Endodermal cell (in vitro differentiated cells): ENCODE results near the gene ELF5. TPM values are rescaled to one million over a fixed set of nuclear protein-coding genes. Genes with fewer than 3 reads are reported as not detected.

Source experiments
- DNase-seq: peaks from one replicate; pipeline ENCODE4 v3.0.0-alpha.2; 2017
- H3K27ac ChIP-seq: 2 replicates; pipeline ENCODE4 v1.5.1; 2013; ENCODE audit warnings: mild to moderate bottlenecking, low read depth, low read length, moderate library complexity
- H3K27me3 ChIP-seq: 2 replicates; pipeline ENCODE4 v1.6.1; 2013; ENCODE audit warnings: mild to moderate bottlenecking, low read length, moderate library complexity; ENCODE audit not compliant: insufficient read depth, control insufficient read depth, poor library complexity, severe bottlenecking
- H3K36me3 ChIP-seq: 2 replicates; pipeline ENCODE4 v1.7.0; 2013; ENCODE audit warnings: mild to moderate bottlenecking, low read length, moderate library complexity; ENCODE audit not compliant: control insufficient read depth, insufficient read depth
- H3K4me1 ChIP-seq: one replicate; pipeline ENCODE4 v1.7.0; 2013; ENCODE audit warnings: low read length; ENCODE audit not compliant: control insufficient read depth, insufficient read depth
- H3K4me3 ChIP-seq: 2 replicates; pipeline ENCODE4 v1.5.1; 2013; ENCODE audit warnings: mild to moderate bottlenecking, low read length, moderate library complexity
- H3K9ac ChIP-seq: 2 replicates; pipeline ENCODE4 v1.6.1; 2013; ENCODE audit warnings: mild to moderate bottlenecking, low read length, moderate library complexity; ENCODE audit not compliant: poor library complexity, severe bottlenecking; ENCODE audit errors: extremely low read depth
- H3K9me3 ChIP-seq: 2 replicates; pipeline ENCODE4 v1.6.1; 2013; ENCODE audit warnings: mild to moderate bottlenecking, low read length, moderate library complexity; ENCODE audit not compliant: control insufficient read depth
- H3K27ac Mint-ChIP-seq: 2 replicates; pipeline ENCODE4 v1.8.0; 2020; ENCODE audit warnings: mixed read lengths
- H3K27me3 Mint-ChIP-seq: 2 replicates; pipeline ENCODE4 v1.8.0; 2021; ENCODE audit warnings: mild to moderate bottlenecking, mixed read lengths; ENCODE audit not compliant: insufficient read depth
- H3K36me3 Mint-ChIP-seq: 2 replicates; pipeline ENCODE4 v1.8.0; 2020; ENCODE audit warnings: low read depth, mixed read lengths
- H3K4me1 Mint-ChIP-seq: 2 replicates; pipeline ENCODE4 v1.8.0; 2020; ENCODE audit warnings: mixed read lengths
- H3K4me3 Mint-ChIP-seq: 2 replicates; pipeline ENCODE4 v1.8.0; 2020; ENCODE audit warnings: mild to moderate bottlenecking, moderate library complexity, mixed read lengths
- H3K9me3 Mint-ChIP-seq: 2 replicates; pipeline ENCODE4 v1.8.0; 2020; ENCODE audit warnings: mild to moderate bottlenecking, mixed read lengths
- CTCF ChIP-seq: fragments of 200-600 bp; sonication (generic); conservative IDR thresholded peaks from 2 replicates; pipeline ENCODE4 v1.5.0; 2021; ENCODE audit warnings: antibody characterized with exemption, mild to moderate bottlenecking
- WGBS, 2 experiments: methylation state at CpG; one replicate each; pipeline versions ENCODE4 v1.1.5 to v1.1.7; 2013; ENCODE audit warnings: missing lambda C conversion rate in 2 of 2, mixed read lengths in 1 of 2; ENCODE audit not compliant: insufficient coverage in 1 of 2, insufficient read length in 1 of 2; 5-methylcytosine and 5-hydroxymethylcytosine counted together
- total RNA-seq, 2 donors: library from RNA; stranded (reverse); fragmentation: NEBNext Ultra II Directional in 1 of 2; extraction: Animal tissue kit (Norgen Biotek cat#: 25700) in 1 of 2; gene quantifications; 2 replicates in 1 of 2; 3 replicates in 1 of 2; pipeline ENCODE4 v1.2.1, GENCODE V29; 2021

ELF5 gene
- total RNA-seq, 2 donors from 2014 or later: not detected

DNA sequence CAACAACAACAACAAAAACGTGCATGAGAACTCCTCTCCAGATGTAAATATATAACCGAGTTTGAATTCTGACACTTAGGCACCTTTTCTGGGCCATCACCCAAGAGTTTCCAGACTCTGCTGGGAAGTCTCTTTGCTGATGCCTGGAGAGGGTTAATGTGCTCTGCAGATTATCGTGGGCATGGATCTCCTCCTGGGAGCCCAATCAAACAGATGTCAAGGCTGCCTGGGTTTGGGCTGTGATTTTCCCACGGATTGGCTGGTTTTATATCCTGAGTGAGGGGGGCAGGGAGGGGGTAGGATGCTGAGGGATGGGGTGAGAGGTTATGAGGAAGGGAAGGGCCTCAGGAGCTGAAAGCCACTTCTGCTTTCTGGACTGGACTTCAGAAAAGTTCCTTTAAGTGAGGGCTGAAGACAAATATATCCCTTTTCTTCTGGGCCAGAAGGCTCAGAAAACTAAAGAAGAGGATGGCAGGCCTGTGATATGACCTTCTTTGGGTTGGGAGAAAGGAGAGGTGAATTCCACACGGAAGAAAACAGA, 4.2 kb downstream of the ELF5 start:
- peaks cover 2% of the 10 kb centered on the region for H3K27me3 Mint-ChIP-seq
- Histone ChIP-seq H3K9ac (no peak overlapping the region), H3K36me3 (no peaks in the 10 kb centered on the region), H3K9me3 (no peaks in the 10 kb centered on the region), H3K27me3 (no peaks in the 10 kb centered on the region), H3K4me1 (peaks cover 3% of the 10 kb centered on the region), H3K4me3 (no peak overlapping the region), H3K27ac (no peak overlapping the region)
- H3K4me3 Mint-ChIP-seq: no peak overlapping the region
- H3K36me3 Mint-ChIP-seq: no peaks in the 10 kb centered on the region
- H3K27ac Mint-ChIP-seq: no peak overlapping the region
- peaks cover 9% of the 10 kb centered on the region for H3K4me1 Mint-ChIP-seq
- no peaks in the 10 kb centered on the region for H3K9me3 Mint-ChIP-seq
- TF ChIP-seq CTCF: no peak
- DNase-seq: no peak
- 68% methylated on average over 4 to 5 of the region's 5 CpGs for WGBS, 2 experiments

- H3K4me1 Mint-ChIP-seq: peaks cover 2% of the 10 kb centered on the region
Measured at GRCh38 chr11:34508524-34508923, 5.1 kb downstream of the ELF5 start.

GRCh38 chr11:34507610-34508009, 6.0 kb downstream of the ELF5 start:
- Mint-ChIP-seq H3K27ac (no peak overlapping the region), H3K4me3 (no peak overlapping the region), H3K36me3 (no peaks in the 10 kb centered on the region), H3K27me3 (peaks cover 2% of the 10 kb centered on the region), H3K4me1 (peaks cover 2% of the 10 kb centered on the region), H3K9me3 (no peaks in the 10 kb centered on the region)
- no peak for DNase-seq
- no peaks in the 10 kb centered on the region for H3K4me1 ChIP-seq
- H3K27me3 ChIP-seq: no peaks in the 10 kb centered on the region
- 93 to 100% methylated on average over 2 to 5 of the region's 5 CpGs for WGBS, 2 experiments
- no peaks in the 10 kb centered on the region for H3K36me3 ChIP-seq
- H3K9me3 ChIP-seq: no peaks in the 10 kb centered on the region
- no peak overlapping the region for H3K4me3 ChIP-seq
- no peak overlapping the region for H3K27ac ChIP-seq
- no peak overlapping the region for H3K9ac ChIP-seq
- no peak for TF ChIP-seq CTCF

More at GRCh38 chr11:34508524-34508923, 5.1 kb downstream of the ELF5 start:
- Mint-ChIP-seq H3K9me3 (no peaks in the 10 kb centered on the region), H3K27ac (no peak overlapping the region), H3K4me3 (no peak overlapping the region), H3K27me3 (peaks cover 2% of the 10 kb centered on the region), H3K36me3 (no peaks in the 10 kb centered on the region)
- no peaks in the 10 kb centered on the region for H3K9me3 ChIP-seq
- H3K27ac ChIP-seq: no peak overlapping the region
- no peaks in the 10 kb centered on the region for H3K36me3 ChIP-seq
- H3K27me3 ChIP-seq: no peaks in the 10 kb centered on the region
- no peaks in the 10 kb centered on the region for H3K4me1 ChIP-seq
- no peak for DNase-seq
- H3K9ac ChIP-seq: no peak overlapping the region
- H3K4me3 ChIP-seq: no peak overlapping the region
- TF ChIP-seq CTCF: no peak
- 81 to 90% methylated on average over 2 of the region's 2 CpGs for WGBS, 2 experiments
